CD14-positive monocyte (primary cell): ENCODE data around the gene CMTM2. TPM values are rescaled to one million over a fixed set of nuclear protein-coding genes. Genes with fewer than 3 reads are reported as not detected.

Source experiments
- DNase-seq, 3 donors: peaks; one replicate each; pipeline ENCODE4 v3.0.0-alpha.2; 2011 to 2022
- H2AFZ ChIP-seq: 2 replicates; pipeline ENCODE4 v1.6.0; 2012; ENCODE audit warnings: mild to moderate bottlenecking, low read depth, low read length, inconsistent platforms; ENCODE audit not compliant: insufficient read depth, poor library complexity, severe bottlenecking
- H3K27ac ChIP-seq, 2 donors: 1 replicate in 1 of 2; 2 replicates in 1 of 2; pipeline ENCODE4 v1.5.1; 2012 to 2013; ENCODE audit warnings: low read length in 2 of 2, control low read depth in 1 of 2, inconsistent platforms in 1 of 2, low read depth in 1 of 2, mild to moderate bottlenecking in 1 of 2
- H3K27me3 ChIP-seq, 2 donors: one replicate each; pipeline versions ENCODE4 v1.6.0 to v1.6.1; 2011 to 2013; ENCODE audit warnings: low read length in 2 of 2; ENCODE audit not compliant: control insufficient read depth in 2 of 2, insufficient read depth in 2 of 2
- H3K36me3 ChIP-seq, 2 donors: replicated peaks in 1 of 2; 1 replicate in 1 of 2; 2 replicates in 1 of 2; pipeline versions ENCODE4 v1.5.1 to v1.6.1; 2012 to 2013; ENCODE audit warnings: low read length in 2 of 2, control low read depth in 1 of 2, inconsistent platforms in 1 of 2, mild to moderate bottlenecking in 1 of 2; ENCODE audit not compliant: insufficient read depth in 2 of 2, control insufficient read depth in 1 of 2
- H3K4me1 ChIP-seq, 2 donors: 1 replicate in 1 of 2; 2 replicates in 1 of 2; pipeline versions ENCODE4 v1.5.1 to v1.6.1; 2012 to 2013; ENCODE audit warnings: low read length in 2 of 2, control low read depth in 1 of 2, inconsistent platforms in 1 of 2, mild to moderate bottlenecking in 1 of 2, moderate library complexity in 1 of 2; ENCODE audit not compliant: insufficient read depth in 2 of 2, control insufficient read depth in 1 of 2
- H3K4me2 ChIP-seq: replicated peaks from 2 replicates; pipeline ENCODE3; 2012; ENCODE audit warnings: low read length, moderate library complexity, mild to moderate bottlenecking; ENCODE audit not compliant: poor library complexity, severe bottlenecking; ENCODE audit errors: extremely low read depth
- H3K4me3 ChIP-seq, 3 experiments: fragments of 200-600 bp in 1 of 3; sonication (generic) in 1 of 3; replicated peaks in 1 of 3; 1 replicate in 2 of 3; 2 replicates in 1 of 3; pipeline ENCODE4 v1.5.1; 2011 to 2013; ENCODE audit warnings: low read length in 3 of 3, mild to moderate bottlenecking in 3 of 3, control low read depth in 2 of 3, low read depth in 2 of 3, inconsistent platforms in 1 of 3, moderate library complexity in 1 of 3
- H3K79me2 ChIP-seq: 2 replicates; pipeline ENCODE4 v1.6.0; 2012; ENCODE audit warnings: mild to moderate bottlenecking, control low read depth, inconsistent platforms, low read length, moderate library complexity; ENCODE audit not compliant: insufficient read depth
- H3K9ac ChIP-seq: 2 replicates; pipeline ENCODE4 v1.6.0; 2017; ENCODE audit warnings: low read length, mild to moderate bottlenecking; ENCODE audit not compliant: insufficient read depth, poor library complexity, severe bottlenecking
- H3K9me3 ChIP-seq, 2 donors: replicated peaks in 1 of 2; 1 replicate in 1 of 2; 2 replicates in 1 of 2; pipeline versions ENCODE4 v1.5.1 to v1.6.1; 2012 to 2013; ENCODE audit warnings: low read length in 2 of 2, control low read depth in 1 of 2; ENCODE audit not compliant: control insufficient read depth in 1 of 2, insufficient read depth in 1 of 2
- H4K20me1 ChIP-seq: 2 replicates; pipeline ENCODE4 v1.6.0; 2012; ENCODE audit warnings: mild to moderate bottlenecking, low read length, control low read depth, moderate library complexity; ENCODE audit not compliant: insufficient read depth
- H3K27ac Mint-ChIP-seq, 7 donors: one replicate each; pipeline ENCODE4 v1.8.0; 2020; ENCODE audit warnings: mild to moderate bottlenecking in 7 of 7, mixed read lengths in 7 of 7, moderate library complexity in 6 of 7, inconsistent platforms in 2 of 7
- H3K27me3 Mint-ChIP-seq, 3 donors: one replicate each; pipeline ENCODE4 v1.8.0; 2021 to 2022; ENCODE audit warnings: low read depth in 3 of 3, mild to moderate bottlenecking in 3 of 3, mixed read lengths in 3 of 3, moderate library complexity in 3 of 3, inconsistent platforms in 1 of 3
- H3K36me3 Mint-ChIP-seq, 2 donors: one replicate each; pipeline ENCODE4 v1.8.0; 2020; ENCODE audit warnings: mixed read lengths in 2 of 2, inconsistent platforms in 1 of 2, mild to moderate bottlenecking in 1 of 2
- H3K4me1 Mint-ChIP-seq: one replicate; pipeline ENCODE4 v1.8.0; 2020; ENCODE audit warnings: mild to moderate bottlenecking, mixed read lengths
- H3K4me3 Mint-ChIP-seq, 2 donors: one replicate each; pipeline ENCODE4 v1.8.0; 2020; ENCODE audit warnings: mild to moderate bottlenecking in 2 of 2, mixed read lengths in 2 of 2, moderate library complexity in 1 of 2
- H3K9me3 Mint-ChIP-seq, 7 donors: one replicate each; pipeline ENCODE4 v1.8.0; 2020 to 2022; ENCODE audit warnings: mixed read lengths in 7 of 7, mild to moderate bottlenecking in 6 of 7, moderate library complexity in 6 of 7, inconsistent platforms in 2 of 7
- WGBS: methylation state at CpG from one replicate; pipeline ENCODE4 v1.1.5; 2013; ENCODE audit warnings: missing lambda C conversion rate; ENCODE audit not compliant: insufficient coverage; 5-methylcytosine and 5-hydroxymethylcytosine counted together
- intact Hi-C, 2 donors: fragments of 100-400 bp; cut with micrococcal nuclease; formaldehyde crosslinking; loops; one replicate each; pipeline versions ENCODE4 v1.15.0 to v1.15.1; 2023
- polyA plus RNA-seq, 3 donors: library from polyadenylated mRNA; depleted of rRNA in 1 of 3; unstranded in 2 of 3; stranded (reverse) in 1 of 3; fragments of 300-500 nt in 2 of 3; fragments of >200 nt in 1 of 3; fragmentation: Illumina TruSeq in 2 of 3; gene quantifications; 1 replicate in 2 of 3; 2 replicates in 1 of 3; pipeline ENCODE4 v1.2.3, GENCODE V29; 2012 to 2021
- TF ChIP-seq, protein P1 (sequence below): fragments of 200-600 bp; IDR thresholded peaks from one replicate; pipeline ENCODE4 v1.8.0; 2022; ENCODE audit warnings: antibody characterized with exemption, mild to moderate bottlenecking

The CMTM2 gene
- polyA plus RNA-seq, 3 donors = 11.0 to 41.6 (median 39.1) TPM

DNA sequence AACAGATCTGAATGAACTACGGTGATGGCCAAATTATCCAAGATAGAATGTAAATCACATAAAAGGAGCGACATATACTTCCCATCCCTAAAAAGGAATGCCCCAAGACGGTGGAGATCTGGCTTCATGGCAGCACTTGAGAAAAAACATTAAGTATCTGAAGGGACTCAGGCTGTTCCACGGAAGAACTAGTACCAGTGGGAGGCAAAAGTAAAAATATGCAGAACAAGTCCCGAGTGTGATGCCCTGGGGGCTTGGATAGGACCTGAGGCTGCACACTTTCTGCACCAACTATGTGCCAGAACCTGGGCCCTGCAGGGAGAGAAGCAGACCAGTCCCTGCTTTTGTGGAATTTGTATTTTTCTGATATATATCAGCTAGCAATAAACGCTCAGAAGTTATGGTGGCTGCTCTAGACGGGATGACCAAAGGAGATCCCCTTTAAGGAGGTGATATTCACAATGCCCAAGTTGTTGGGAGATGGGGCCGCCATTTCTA lies 27.4 kb upstream of the CMTM2 start:
- H3K4me3 ChIP-seq = peak overlapping the region; percentile 57 to 90 (median 71)
- H3K4me2 ChIP-seq = peak overlapping the region; percentile 88
- no peaks in the 10 kb centered on the region for H3K27me3 Mint-ChIP-seq
- H3K36me3 Mint-ChIP-seq = peaks cover 35 to 42% of the 10 kb centered on the region in 2 donors
- DNase-seq = no peak
- peak overlapping the region; percentile 80 to 97 (median 93) for H3K27ac Mint-ChIP-seq
- peak overlapping the region; percentile 95 to 100 for H3K4me3 Mint-ChIP-seq
- intact Hi-C loops = loop anchor here (2.0 to 10.0 kb wide), 5 partner anchors 35 to 75 kb away; no protein-coding TSS in a partner anchor
- H3K9me3 ChIP-seq = no peaks in the 10 kb centered on the region
- H3K4me1 ChIP-seq = peaks cover 80 to 94% of the 10 kb centered on the region in 2 donors
- peak overlapping the region; percentile 84 to 86 for H3K27ac ChIP-seq
- 59% methylated on average over 3 of the region's 8 CpGs for WGBS
- H3K79me2 ChIP-seq = peaks cover 79% of the 10 kb centered on the region
- H3K9me3 Mint-ChIP-seq = no peaks in the 10 kb centered on the region
- peak overlapping the region; percentile 80 for H2AFZ ChIP-seq
- H3K36me3 ChIP-seq = peaks cover 3 to 15% of the 10 kb centered on the region in 2 donors
- peaks cover 81% of the 10 kb centered on the region for H3K4me1 Mint-ChIP-seq
- no peaks in the 10 kb centered on the region for H3K27me3 ChIP-seq
- H4K20me1 ChIP-seq = peaks cover 34% of the 10 kb centered on the region
- peak overlapping the region; percentile 70 for H3K9ac ChIP-seq
- TF ChIP-seq, protein P1, sequence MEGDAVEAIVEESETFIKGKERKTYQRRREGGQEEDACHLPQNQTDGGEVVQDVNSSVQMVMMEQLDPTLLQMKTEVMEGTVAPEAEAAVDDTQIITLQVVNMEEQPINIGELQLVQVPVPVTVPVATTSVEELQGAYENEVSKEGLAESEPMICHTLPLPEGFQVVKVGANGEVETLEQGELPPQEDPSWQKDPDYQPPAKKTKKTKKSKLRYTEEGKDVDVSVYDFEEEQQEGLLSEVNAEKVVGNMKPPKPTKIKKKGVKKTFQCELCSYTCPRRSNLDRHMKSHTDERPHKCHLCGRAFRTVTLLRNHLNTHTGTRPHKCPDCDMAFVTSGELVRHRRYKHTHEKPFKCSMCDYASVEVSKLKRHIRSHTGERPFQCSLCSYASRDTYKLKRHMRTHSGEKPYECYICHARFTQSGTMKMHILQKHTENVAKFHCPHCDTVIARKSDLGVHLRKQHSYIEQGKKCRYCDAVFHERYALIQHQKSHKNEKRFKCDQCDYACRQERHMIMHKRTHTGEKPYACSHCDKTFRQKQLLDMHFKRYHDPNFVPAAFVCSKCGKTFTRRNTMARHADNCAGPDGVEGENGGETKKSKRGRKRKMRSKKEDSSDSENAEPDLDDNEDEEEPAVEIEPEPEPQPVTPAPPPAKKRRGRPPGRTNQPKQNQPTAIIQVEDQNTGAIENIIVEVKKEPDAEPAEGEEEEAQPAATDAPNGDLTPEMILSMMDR = peak; percentile 1

GRCh38 chr16:66552286-66553177 lies 26.7 kb upstream of the CMTM2 start, which contains the start of gene CKLF:
CKLF (plus strand) TSS chr16:66552576; CDS start chr16:66552716, 140 bp downstream.
- intact Hi-C loops = loop anchor here (2.0 to 10.0 kb wide), 5 partner anchors 35 to 75 kb away; no protein-coding TSS in a partner anchor

More at GRCh38 chr16:66552286-66553177, 26.7 kb upstream of the CMTM2 start, which contains the start of gene CKLF:
- Histone ChIP-seq H3K27me3 (no peaks in the 10 kb centered on the region), H4K20me1 (peaks cover 41% of the 10 kb centered on the region), H3K4me3 (peak within 1 kb of the TSS; percentile 57 to 90 (median 71)), H3K27ac (peak within 1 kb of the TSS; percentile 84 to 86), H3K9me3 (no peaks in the 10 kb centered on the region), H3K9ac (peak within 1 kb of the TSS; percentile 70), H3K79me2 (peaks cover 80% of the 10 kb centered on the region), H2AFZ (peak within 1 kb of the TSS; percentile 80), H3K4me1 (peaks cover 74 to 94% of the 10 kb centered on the region in 2 donors), H3K4me2 (peak within 1 kb of the TSS; percentile 88), H3K36me3 (peaks cover 0 to 22% of the 10 kb centered on the region in 2 donors)
- peaks cover 79% of the 10 kb centered on the region for H3K4me1 Mint-ChIP-seq
- H3K36me3 Mint-ChIP-seq = peaks cover 31 to 41% of the 10 kb centered on the region in 2 donors
- no peaks in the 10 kb centered on the region for H3K27me3 Mint-ChIP-seq
- peak within 1 kb of the TSS; percentile 95 to 100 for H3K4me3 Mint-ChIP-seq
- DNase-seq = peak; percentile 86 to 91 (median 91)
- H3K9me3 Mint-ChIP-seq = no peaks in the 10 kb centered on the region
- WGBS = 5% methylated on average over 61 of the region's 63 CpGs
- TF ChIP-seq, protein P1 = no peak
- peak within 1 kb of the TSS; percentile 80 to 97 (median 93) for H3K27ac Mint-ChIP-seq
